ENCODE results near the gene VANGL2. TPM values are rescaled to one million over a fixed set of nuclear protein-coding genes. Genes with fewer than 3 reads are reported as not detected.

VANGL2 gene
- total RNA-seq, 6 experiments from 2014 or later: not detected

GRCh38 chr1:160413716-160414115, 13.4 kb downstream of the VANGL2 start:
- no peaks in the 10 kb centered on the region for H3K4me1 Mint-ChIP-seq (ENCODE audit: low read depth)

GRCh38 chr1:160414881-160415280, 14.5 kb downstream of the VANGL2 start:
- H3K9me3 Mint-ChIP-seq: no peaks in the 10 kb centered on the region
- DNase-seq: no peak
- no peak overlapping the region for H3K27ac Mint-ChIP-seq
- no peak overlapping the region for H3K4me3 Mint-ChIP-seq
- no peaks in the 10 kb centered on the region for H3K36me3 Mint-ChIP-seq (ENCODE audit: low read depth)
- H3K4me1 Mint-ChIP-seq (ENCODE audit: low read depth): no peaks in the 10 kb centered on the region
- no peak for TF ChIP-seq CTCF (IDR thresholded peaks at IDR 0.05)
- peaks cover 36% of the 10 kb centered on the region for H3K27me3 Mint-ChIP-seq (ENCODE audit: insufficient read depth)

More at GRCh38 chr1:160413716-160414115, 13.4 kb downstream of the VANGL2 start:
- no peak for DNase-seq
- no peaks in the 10 kb centered on the region for H3K9me3 Mint-ChIP-seq
- no peak overlapping the region for H3K27ac Mint-ChIP-seq
- TF ChIP-seq CTCF (IDR thresholded peaks at IDR 0.05): no peak
- H3K36me3 Mint-ChIP-seq (ENCODE audit: low read depth): no peaks in the 10 kb centered on the region
- peaks cover 38% of the 10 kb centered on the region for H3K27me3 Mint-ChIP-seq (ENCODE audit: insufficient read depth)
- no peak overlapping the region for H3K4me3 Mint-ChIP-seq

GRCh38 chr1:160415696-160416290, 15.4 kb downstream of the VANGL2 start:
- no peaks in the 10 kb centered on the region for H3K9me3 Mint-ChIP-seq
- H3K27ac Mint-ChIP-seq: no peak overlapping the region
- DNase-seq: no peak
- H3K4me1 Mint-ChIP-seq (ENCODE audit: low read depth): no peaks in the 10 kb centered on the region
- H3K27me3 Mint-ChIP-seq (ENCODE audit: insufficient read depth): peaks cover 34% of the 10 kb centered on the region
- no peaks in the 10 kb centered on the region for H3K36me3 Mint-ChIP-seq (ENCODE audit: low read depth)
- no peak for TF ChIP-seq CTCF (IDR thresholded peaks at IDR 0.05)
- H3K4me3 Mint-ChIP-seq: no peak overlapping the region

- H3K4me3 Mint-ChIP-seq: no peak overlapping the region
- no peaks in the 10 kb centered on the region for H3K4me1 Mint-ChIP-seq (ENCODE audit: low read depth)
- no peaks in the 10 kb centered on the region for H3K36me3 Mint-ChIP-seq (ENCODE audit: low read depth)
- DNase-seq: peak; percentile 49
- H3K27ac Mint-ChIP-seq: no peak overlapping the region
- peaks cover 32% of the 10 kb centered on the region for H3K27me3 Mint-ChIP-seq (ENCODE audit: insufficient read depth)
- H3K9me3 Mint-ChIP-seq: no peaks in the 10 kb centered on the region
- peak; percentile 72 for TF ChIP-seq CTCF (IDR thresholded peaks at IDR 0.05)
These were observed 16.0 kb downstream of the VANGL2 start for GRCh38 chr1:160416369-160416768.

GRCh38 chr1:160418483-160418882, 18.1 kb downstream of the VANGL2 start:
- no peak overlapping the region for H3K4me3 Mint-ChIP-seq
- TF ChIP-seq CTCF (IDR thresholded peaks at IDR 0.05): no peak
- no peaks in the 10 kb centered on the region for H3K36me3 Mint-ChIP-seq (ENCODE audit: low read depth)
- no peaks in the 10 kb centered on the region for H3K9me3 Mint-ChIP-seq
- no peak for DNase-seq
- H3K4me1 Mint-ChIP-seq (ENCODE audit: low read depth): no peaks in the 10 kb centered on the region
- no peak overlapping the region for H3K27ac Mint-ChIP-seq
- H3K27me3 Mint-ChIP-seq (ENCODE audit: insufficient read depth): peaks cover 30% of the 10 kb centered on the region

All from HFFc6 (cell line).